ENCODE measurements around the gene SIVA1. TPM values are rescaled to one million over a fixed set of nuclear protein-coding genes. Genes with fewer than 3 reads are reported as not detected.
"Not testable (repeated sequence)": the region's sequence is repeated elsewhere in the genome, so short reads cannot be mapped to it uniquely, and the experiment has no call there.

SIVA1 gene
- polyA plus RNA-seq, 3 donors from 2014 or later: 155 to 321 (median 203) TPM

DNA sequence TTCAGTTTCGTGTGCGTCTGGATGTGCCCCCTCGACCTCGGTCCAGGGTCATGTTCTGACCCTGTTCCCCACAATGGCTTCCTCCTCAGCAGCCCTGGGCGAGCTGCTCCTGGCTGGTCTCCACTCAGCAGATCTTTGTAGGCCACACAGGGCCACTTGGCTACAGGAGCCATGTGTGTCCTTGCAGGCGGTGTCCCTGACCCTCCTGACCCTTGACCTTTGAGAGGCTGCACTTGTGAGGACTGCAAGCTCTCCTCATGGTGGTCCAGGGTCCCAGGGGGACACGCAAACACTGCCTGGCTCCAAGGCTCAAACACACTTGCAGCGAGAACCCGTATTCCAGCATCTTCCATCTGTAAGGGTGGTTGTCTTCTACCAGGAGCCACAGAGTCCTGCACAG is 7.5 kb upstream of the SIVA1 start:
- Mint-ChIP-seq H3K9me3 (no peaks in the 10 kb centered on the region), H3K36me3 (no peaks in the 10 kb centered on the region), H3K27me3 (ENCODE audit: low read depth in 3 of 3) (no peaks in the 10 kb centered on the region), H3K4me1 (peaks cover 0 to 3% of the 10 kb centered on the region in 2 donors), H3K27ac (no peak overlapping the region), H3K4me3 (no peak overlapping the region)
- no peak for DNase-seq

DNA sequence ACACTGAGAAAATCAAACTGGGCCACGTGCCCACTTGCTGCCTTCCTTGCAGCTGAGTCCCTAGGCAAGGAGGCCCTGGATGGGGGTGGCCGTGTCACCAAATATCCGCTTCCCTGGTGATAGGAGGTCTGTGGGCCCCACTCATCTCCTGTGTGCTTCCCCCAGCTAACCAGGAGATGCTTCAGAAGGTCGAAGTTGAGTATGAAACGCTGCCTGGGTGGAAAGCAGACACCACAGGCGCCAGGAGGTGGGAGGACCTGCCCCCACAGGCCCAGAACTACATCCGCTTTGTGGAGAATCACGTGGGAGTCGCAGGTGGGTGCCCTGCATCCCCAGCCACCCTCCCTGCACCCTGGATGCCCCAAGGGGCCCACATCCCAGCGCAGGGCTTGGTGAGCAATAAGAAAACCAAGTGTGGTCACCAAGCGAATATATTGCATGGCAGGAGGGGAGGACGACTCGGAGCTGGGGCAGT is 6.8 kb upstream of the SIVA1 start:
- H3K4me1 Mint-ChIP-seq: peaks cover 0 to 6% of the 10 kb centered on the region in 2 donors
- H3K27ac Mint-ChIP-seq: no peak overlapping the region
- H3K27me3 Mint-ChIP-seq (ENCODE audit: low read depth in 3 of 3): no peaks in the 10 kb centered on the region
- H3K4me3 Mint-ChIP-seq: no peak overlapping the region
- no peaks in the 10 kb centered on the region for H3K9me3 Mint-ChIP-seq
- DNase-seq: no peak
- H3K36me3 Mint-ChIP-seq: no peaks in the 10 kb centered on the region

DNA sequence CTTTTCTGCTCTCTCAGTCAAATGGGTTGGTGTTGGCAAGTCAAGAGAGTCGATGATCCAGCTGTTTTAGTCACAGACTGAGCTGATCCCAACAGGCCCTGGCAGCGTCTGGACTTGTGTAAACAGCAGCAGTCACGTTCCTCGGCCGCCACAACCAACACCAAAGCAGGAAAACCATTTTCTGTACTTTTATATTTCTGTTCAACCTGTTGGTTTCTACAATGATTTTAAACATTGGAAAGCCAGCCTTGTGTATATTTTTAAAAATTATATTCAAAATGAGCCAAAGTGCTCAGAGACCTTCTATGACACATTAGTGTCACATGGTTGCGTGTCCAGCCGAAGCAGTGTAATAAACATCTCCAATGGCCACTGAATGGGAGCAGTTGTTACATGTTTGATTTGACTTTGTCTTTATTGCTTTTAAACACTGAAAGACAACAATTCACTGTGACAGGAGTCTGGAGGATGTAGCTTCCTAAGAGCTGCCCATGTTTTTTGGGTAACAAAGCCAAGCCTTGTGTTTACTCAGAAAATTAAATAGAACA is 5.9 kb upstream of the SIVA1 start:
- no peak overlapping the region for H3K27ac Mint-ChIP-seq
- H3K27me3 Mint-ChIP-seq (ENCODE audit: low read depth in 3 of 3): no peaks in the 10 kb centered on the region
- no peaks in the 10 kb centered on the region for H3K36me3 Mint-ChIP-seq
- peaks cover 0 to 6% of the 10 kb centered on the region in 2 donors for H3K4me1 Mint-ChIP-seq
- no peaks in the 10 kb centered on the region for H3K9me3 Mint-ChIP-seq
- no peak for DNase-seq
- H3K4me3 Mint-ChIP-seq: no peak overlapping the region

DNA sequence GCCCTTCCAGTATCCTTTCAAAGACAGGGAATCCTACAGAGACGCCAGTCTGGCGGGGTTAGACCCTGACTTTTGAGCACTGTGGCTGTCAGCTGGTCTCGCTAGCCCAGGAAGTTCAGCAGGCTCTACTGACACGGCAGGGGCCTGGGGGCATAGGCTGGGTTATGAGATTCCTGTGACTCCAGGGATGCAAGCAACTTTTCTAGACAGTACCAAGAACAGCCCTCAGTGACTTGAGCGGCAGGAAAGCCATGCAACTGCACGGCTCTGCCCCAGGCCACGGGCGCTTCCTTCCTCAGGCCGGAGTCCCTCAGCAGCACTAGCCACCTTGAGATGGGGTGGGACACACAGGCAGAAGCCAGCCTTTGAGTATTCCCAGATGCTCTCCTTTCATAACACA is 5.1 kb upstream of the SIVA1 start:
- H3K4me3 Mint-ChIP-seq: no peak overlapping the region
- no peak for DNase-seq
- peaks cover 4 to 5% (median 4%) of the 10 kb centered on the region in 3 donors for H3K27me3 Mint-ChIP-seq (ENCODE audit: low read depth in 3 of 3)
- H3K36me3 Mint-ChIP-seq: no peaks in the 10 kb centered on the region
- H3K4me1 Mint-ChIP-seq: peaks cover 7 to 11% of the 10 kb centered on the region in 2 donors
- no peak overlapping the region for H3K27ac Mint-ChIP-seq
- no peaks in the 10 kb centered on the region for H3K9me3 Mint-ChIP-seq

DNA sequence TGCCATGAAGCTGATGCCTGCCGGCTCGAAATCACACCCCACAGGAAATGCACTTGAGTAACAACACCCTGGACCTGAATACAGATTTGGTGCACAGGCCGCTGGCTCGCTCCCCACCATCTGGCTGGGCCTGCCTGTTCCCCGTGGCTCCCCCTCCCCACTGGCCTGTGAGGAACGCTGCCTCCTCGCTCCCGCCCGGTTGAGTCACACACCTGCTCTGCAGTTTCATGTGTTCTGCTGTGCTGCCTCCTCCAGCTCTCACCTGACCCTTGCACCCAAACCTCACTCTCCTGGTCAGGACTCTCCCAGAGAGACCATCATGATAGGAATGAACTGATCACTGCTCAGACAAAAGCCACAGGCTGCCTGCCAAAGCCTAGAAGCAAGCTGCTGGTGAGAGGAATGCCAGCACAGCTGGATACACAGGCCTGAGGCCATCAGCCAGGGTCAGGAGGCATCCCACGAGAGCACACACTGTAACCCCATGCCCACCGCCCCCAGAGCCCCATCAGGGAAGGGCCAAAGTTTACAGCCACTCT is 3.8 kb upstream of the SIVA1 start:
- Mint-ChIP-seq H3K27me3 (ENCODE audit: low read depth in 3 of 3) (peaks cover 4 to 8% (median 8%) of the 10 kb centered on the region in 3 donors), H3K4me3 (no peak overlapping the region), H3K9me3 (no peaks in the 10 kb centered on the region), H3K27ac (no peak overlapping the region), H3K4me1 (peaks cover 16 to 21% of the 10 kb centered on the region in 2 donors), H3K36me3 (no peaks in the 10 kb centered on the region)
- no peak for DNase-seq

DNA sequence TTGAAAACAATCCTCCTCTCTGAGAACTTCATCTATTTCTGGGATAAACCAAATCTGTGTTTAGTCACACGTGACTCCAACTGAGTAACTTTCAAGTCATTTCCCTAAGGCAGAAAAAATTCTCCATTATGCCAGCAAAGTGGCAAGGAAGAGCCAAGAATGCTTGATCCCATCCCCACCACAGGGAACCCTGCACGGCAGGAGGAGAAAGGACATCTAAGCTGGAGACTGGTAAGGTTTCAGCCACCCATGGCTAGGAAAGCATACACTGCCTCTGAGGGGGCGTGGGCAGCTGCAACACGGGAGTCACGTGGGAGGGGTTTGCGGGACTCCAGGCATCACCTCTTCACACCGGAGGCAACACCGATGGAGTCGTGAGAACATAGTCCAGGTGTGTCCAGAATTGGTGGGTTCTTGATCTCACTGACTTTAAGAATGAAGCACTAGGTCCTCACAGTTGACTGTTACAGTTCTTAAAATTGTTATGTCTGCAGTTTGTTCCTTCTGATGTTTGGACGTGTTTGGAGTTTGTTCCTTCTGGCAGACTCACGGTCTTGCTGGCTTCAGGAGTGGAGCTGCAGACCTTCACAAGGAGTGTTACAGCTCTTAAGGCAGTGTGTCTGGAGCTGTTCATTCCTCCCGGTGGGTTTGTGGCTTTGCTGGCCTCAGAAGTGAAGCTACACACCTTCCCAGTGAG is 2.7 kb upstream of the SIVA1 start:
- H3K9me3 Mint-ChIP-seq: no peaks in the 10 kb centered on the region
- no peak for DNase-seq
- peaks cover 0 to 1% (median 0%) of the 10 kb centered on the region in 3 donors for H3K36me3 Mint-ChIP-seq
- H3K4me3 Mint-ChIP-seq: peak overlapping the region in 2 of 5 donors; percentile 51 to 61
- peak overlapping the region in 3 of 6 donors; percentile 10 to 35 (median 28) for H3K27ac Mint-ChIP-seq
- H3K27me3 Mint-ChIP-seq (ENCODE audit: low read depth in 3 of 3): peaks cover 4 to 12% (median 11%) of the 10 kb centered on the region in 3 donors
- peaks cover 26 to 32% of the 10 kb centered on the region in 2 donors for H3K4me1 Mint-ChIP-seq

DNA sequence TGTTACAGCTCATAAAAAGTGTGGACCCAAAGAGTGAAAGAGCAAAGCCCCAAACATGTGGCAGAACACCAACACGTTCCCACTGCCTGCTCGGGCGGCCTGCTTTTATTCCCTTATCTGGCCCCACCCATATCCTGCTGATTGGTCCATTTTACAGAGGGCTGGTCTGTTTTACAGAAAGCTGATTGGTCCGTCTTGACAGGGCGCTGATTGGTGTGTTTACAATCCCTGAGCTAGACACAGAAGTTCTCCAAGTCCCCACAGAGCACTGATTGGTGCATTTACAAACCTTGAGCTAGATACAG is 2.2 kb upstream of the SIVA1 start:
- Mint-ChIP-seq H3K4me1 (peaks cover 28 to 33% of the 10 kb centered on the region in 2 donors), H3K27ac (peak overlapping the region in 3 of 6 donors; percentile 10 to 35 (median 22)), H3K4me3 (peak overlapping the region in 3 of 5 donors; percentile 32 to 57 (median 35)), H3K27me3 (ENCODE audit: low read depth in 3 of 3) (peaks cover 4 to 12% (median 12%) of the 10 kb centered on the region in 3 donors)
- not testable (repeated sequence) for H3K36me3 Mint-ChIP-seq, H3K9me3 Mint-ChIP-seq, DNase-seq

DNA sequence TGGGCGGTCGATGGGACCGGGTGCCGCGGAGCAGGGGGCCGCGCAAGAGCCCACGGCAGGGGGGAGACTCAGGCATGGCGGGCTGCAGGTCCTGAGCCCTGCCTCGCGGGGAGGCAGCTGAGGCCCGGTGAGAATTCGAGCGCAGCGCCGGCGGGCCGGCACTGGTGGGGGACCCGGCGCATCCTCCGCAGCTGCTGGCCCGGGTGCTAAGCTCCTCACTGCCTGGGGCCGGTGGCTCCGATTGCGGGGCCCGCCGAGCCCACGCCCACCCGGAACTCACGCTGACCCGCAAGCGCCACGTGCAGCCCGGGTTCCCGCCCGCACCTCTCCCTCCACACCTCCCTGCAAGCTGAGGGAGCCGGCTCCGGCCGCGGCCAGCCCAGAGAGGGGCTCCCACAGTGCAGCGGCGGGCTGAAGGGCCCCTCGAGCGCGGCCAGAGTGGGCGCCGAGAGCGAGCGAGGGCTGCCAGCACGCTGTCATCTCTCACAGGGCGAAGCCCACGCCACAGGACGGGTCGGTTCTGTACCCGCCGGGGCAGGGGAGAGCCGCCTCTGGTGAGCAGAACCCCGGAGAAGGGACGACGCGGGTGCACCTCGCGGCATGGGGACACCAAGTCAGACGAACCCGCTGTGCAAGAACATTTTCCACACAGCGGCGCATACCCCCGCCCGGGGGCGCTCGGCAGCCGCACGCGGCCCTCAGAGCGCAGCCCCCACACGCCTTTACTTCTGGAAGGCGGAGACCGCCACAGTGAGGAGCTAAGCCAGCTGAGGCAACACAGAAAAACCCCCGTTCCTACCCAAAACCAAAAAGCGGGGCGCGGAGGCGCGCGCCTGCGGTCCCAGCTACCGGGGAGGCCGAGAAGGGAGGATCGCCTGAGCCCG is 1.2 kb upstream of the SIVA1 start:
- H3K27ac Mint-ChIP-seq: peak overlapping the region in 5 of 6 donors; percentile 73 to 96 (median 90)
- peaks cover 4 to 13% (median 12%) of the 10 kb centered on the region in 3 donors for H3K27me3 Mint-ChIP-seq (ENCODE audit: low read depth in 3 of 3)
- no peak for DNase-seq
- peak overlapping the region; percentile 88 to 93 (median 92) for H3K4me3 Mint-ChIP-seq
- no peaks in the 10 kb centered on the region for H3K9me3 Mint-ChIP-seq
- peaks cover 28 to 36% of the 10 kb centered on the region in 2 donors for H3K4me1 Mint-ChIP-seq
- peaks cover 0 to 3% (median 0%) of the 10 kb centered on the region in 3 donors for H3K36me3 Mint-ChIP-seq

DNA sequence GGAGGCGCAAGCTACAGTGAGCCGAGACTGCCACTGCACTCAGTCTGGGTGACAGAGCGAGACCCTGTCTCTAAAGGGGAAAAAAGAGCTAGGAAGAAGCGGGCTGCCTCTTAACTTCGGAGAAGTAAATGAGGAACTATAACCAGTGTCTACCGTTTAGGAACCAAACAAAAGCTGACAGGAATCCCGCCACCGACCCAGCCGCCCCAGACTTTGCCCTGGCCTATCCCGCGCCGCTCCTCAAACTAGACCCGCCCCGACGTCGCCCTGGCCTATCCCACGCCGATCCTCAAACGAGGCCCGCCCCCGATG is 568 bp upstream of the SIVA1 start:
- Mint-ChIP-seq H3K9me3 (no peaks in the 10 kb centered on the region), H3K36me3 (peaks cover 0 to 5% (median 3%) of the 10 kb centered on the region in 3 donors), H3K27me3 (ENCODE audit: low read depth in 3 of 3) (peaks cover 4 to 13% (median 12%) of the 10 kb centered on the region in 3 donors), H3K4me1 (peaks cover 28 to 39% of the 10 kb centered on the region in 2 donors), H3K4me3 (peak overlapping the region; percentile 88 to 93 (median 92)), H3K27ac (peak overlapping the region; percentile 73 to 96 (median 89))
- DNase-seq: no peak

DNA sequence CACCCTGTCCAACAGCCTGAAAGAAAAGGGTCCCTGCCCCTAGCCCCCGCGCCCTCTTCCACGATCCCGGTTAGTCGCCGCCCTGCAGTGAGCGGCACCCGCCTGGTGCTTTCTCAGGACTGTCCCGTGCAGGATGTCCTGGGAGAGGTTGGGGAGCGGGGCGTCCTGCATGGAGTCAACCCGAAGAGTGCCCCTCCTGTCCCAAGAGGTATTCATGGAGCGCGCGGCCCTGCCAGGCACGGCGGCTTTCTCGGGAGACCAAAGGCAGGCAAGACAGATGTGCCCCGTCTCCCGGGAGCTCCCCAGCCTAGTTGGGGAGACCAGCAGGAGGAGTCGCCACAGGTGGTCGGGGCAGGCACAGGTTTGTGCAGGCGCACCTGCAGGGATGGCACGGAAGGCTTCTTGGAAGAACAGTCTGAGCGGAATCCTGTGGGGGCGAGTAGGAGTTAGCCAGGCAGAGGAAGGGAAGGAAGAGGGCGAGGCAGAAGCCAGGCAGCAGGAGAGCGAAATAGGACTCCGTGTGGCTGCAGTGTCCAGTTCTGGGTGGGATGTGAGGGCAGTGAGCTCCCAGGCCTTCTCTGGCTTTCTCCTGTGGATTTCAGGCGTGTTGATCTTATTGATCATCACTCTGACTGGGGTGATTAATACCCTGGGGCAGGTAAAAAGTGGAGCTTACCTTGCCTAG is 723 bp downstream of the SIVA1 start:
- Mint-ChIP-seq H3K4me3 (peak overlapping the region; percentile 78 to 93 (median 82)), H3K9me3 (no peaks in the 10 kb centered on the region), H3K4me1 (peaks cover 28 to 38% of the 10 kb centered on the region in 2 donors), H3K27me3 (ENCODE audit: low read depth in 3 of 3) (peaks cover 4 to 13% (median 12%) of the 10 kb centered on the region in 3 donors), H3K36me3 (peaks cover 0 to 5% (median 3%) of the 10 kb centered on the region in 3 donors), H3K27ac (peak overlapping the region; percentile 72 to 89 (median 84))
- DNase-seq: peak in 2 of 3 donors; percentile 12 to 15

DNA sequence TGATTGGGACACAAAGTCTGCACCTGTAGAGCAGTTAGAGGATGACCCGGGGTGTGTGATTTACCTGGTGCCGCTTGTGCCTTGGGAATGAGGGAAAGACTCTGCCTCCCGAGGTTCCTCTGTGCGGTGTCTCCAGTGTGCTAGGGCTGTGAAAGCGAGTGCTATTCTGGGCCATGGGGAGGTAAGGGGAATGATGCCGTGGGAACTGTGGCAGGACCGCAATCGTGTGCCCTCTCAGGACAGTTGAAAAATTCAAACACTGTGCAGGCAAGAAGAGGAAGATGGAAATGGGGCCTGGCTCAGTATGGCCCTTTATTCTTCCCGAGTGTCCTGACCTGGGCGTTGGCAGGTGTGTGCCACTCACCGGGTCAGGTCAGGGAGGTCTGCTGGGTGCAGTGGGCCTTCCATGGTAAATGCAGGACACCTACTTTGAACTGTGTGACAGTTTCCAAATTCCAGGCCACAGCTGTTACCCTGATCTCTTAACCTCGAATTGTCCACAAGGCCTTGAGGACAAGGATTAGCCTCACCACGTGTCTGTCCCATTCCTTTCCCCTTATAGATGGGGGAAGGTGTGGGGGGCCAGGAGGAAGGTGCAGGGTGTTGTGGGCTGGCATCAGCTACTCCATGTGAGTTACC is 1.4 kb downstream of the SIVA1 start:
- no peak for DNase-seq
- Mint-ChIP-seq H3K27me3 (ENCODE audit: low read depth in 3 of 3) (peaks cover 4 to 15% (median 13%) of the 10 kb centered on the region in 3 donors), H3K9me3 (no peaks in the 10 kb centered on the region), H3K4me1 (peaks cover 28 to 36% of the 10 kb centered on the region in 2 donors), H3K27ac (peak overlapping the region; percentile 72 to 89 (median 84)), H3K36me3 (peaks cover 0 to 5% (median 3%) of the 10 kb centered on the region in 3 donors), H3K4me3 (peak overlapping the region; percentile 78 to 93 (median 82))

DNA sequence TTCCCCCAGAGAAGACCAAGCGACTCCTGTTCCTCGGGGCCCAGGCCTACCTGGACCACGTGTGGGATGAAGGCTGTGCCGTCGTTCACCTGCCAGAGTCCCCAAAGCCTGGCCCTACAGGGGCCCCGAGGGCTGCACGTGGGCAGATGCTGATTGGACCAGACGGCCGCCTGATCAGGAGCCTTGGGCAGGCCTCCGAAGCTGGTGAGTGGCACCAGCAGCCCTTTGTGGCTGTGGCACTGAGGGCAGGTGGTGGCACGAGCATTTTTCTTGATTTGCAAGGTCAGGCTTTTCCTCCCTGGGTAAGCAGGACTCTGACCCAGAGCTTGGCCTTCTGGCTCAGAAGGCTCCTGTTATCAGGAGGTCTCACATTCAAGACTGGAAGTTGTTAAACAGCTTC is 2.7 kb downstream of the SIVA1 start:
- Mint-ChIP-seq H3K36me3 (peaks cover 0 to 5% (median 3%) of the 10 kb centered on the region in 3 donors), H3K4me3 (peak overlapping the region in 1 of 5 donors; percentile 93)

More for the DNA sequence above, 2.7 kb downstream of the SIVA1 start:
- Mint-ChIP-seq H3K27me3 (ENCODE audit: low read depth in 3 of 3) (peaks cover 4 to 15% (median 13%) of the 10 kb centered on the region in 3 donors), H3K9me3 (no peaks in the 10 kb centered on the region), H3K27ac (peak overlapping the region in 1 of 6 donors; percentile 5), H3K4me1 (peaks cover 28 to 36% of the 10 kb centered on the region in 2 donors)
- no peak for DNase-seq
